Upper lobe of right lung (tissue), 1 donor: Measurements from ENCODE around the gene RASGRF1. TPM values are rescaled to one million over a fixed set of nuclear protein-coding genes. Genes with fewer than 3 reads are reported as not detected.
A peak's percentile ranks its signal among the peaks of the same experiment; 100 is the strongest.

Experiments used
- ATAC-seq: fragments of 200-7000 bp; cut with Tn5 transposase; one replicate; pipeline ENCODE4 v1.9.1; 2020; ENCODE audit warnings: mild to moderate bottlenecking, moderate library complexity
- DNase-seq: peaks from one replicate; pipeline ENCODE4 v3.0.0-alpha.2; 2020
- H3K27ac ChIP-seq: fragments of 200-600 bp; one replicate; pipeline ENCODE4 v1.8.0; 2022
- H3K27me3 ChIP-seq: fragments of 200-600 bp; one replicate; pipeline ENCODE4 v1.8.0; 2022; ENCODE audit warnings: mild to moderate bottlenecking
- H3K36me3 ChIP-seq: fragments of 200-600 bp; one replicate; pipeline ENCODE4 v1.8.0; 2022
- H3K4me1 ChIP-seq: fragments of 200-600 bp; one replicate; pipeline ENCODE4 v1.8.0; 2022
- H3K4me3 ChIP-seq: fragments of 200-600 bp; one replicate; pipeline ENCODE4 v1.8.0; 2022; ENCODE audit warnings: mild to moderate bottlenecking
- H3K9me3 ChIP-seq: fragments of 200-600 bp; one replicate; pipeline ENCODE4 v1.8.0; 2022
- intact Hi-C: fragments of 100-400 bp; cut with DNase I; formaldehyde crosslinking; loops from one replicate; pipeline ENCODE4 v1.11.0; 2022
- total RNA-seq: library from RNA; stranded (reverse); fragmentation: NEBNext Ultra II Directional; extraction: Animal tissue kit (Norgen Biotek cat#: 25700); gene quantifications from one replicate; pipeline ENCODE4 v1.2.1, GENCODE V29; 2021
- TF ChIP-seq, protein P1 (sequence below): fragments of 200-600 bp; IDR thresholded peaks from one replicate; pipeline ENCODE4 v1.8.0; 2022; ENCODE audit warnings: antibody characterized with exemption
- donor health status: DM: no; HTN: yes; CAD: no; lungs with severe emphysema.

RASGRF1 gene
- total RNA-seq, 1 donor from 2014 or later, result 105 TPM

DNA sequence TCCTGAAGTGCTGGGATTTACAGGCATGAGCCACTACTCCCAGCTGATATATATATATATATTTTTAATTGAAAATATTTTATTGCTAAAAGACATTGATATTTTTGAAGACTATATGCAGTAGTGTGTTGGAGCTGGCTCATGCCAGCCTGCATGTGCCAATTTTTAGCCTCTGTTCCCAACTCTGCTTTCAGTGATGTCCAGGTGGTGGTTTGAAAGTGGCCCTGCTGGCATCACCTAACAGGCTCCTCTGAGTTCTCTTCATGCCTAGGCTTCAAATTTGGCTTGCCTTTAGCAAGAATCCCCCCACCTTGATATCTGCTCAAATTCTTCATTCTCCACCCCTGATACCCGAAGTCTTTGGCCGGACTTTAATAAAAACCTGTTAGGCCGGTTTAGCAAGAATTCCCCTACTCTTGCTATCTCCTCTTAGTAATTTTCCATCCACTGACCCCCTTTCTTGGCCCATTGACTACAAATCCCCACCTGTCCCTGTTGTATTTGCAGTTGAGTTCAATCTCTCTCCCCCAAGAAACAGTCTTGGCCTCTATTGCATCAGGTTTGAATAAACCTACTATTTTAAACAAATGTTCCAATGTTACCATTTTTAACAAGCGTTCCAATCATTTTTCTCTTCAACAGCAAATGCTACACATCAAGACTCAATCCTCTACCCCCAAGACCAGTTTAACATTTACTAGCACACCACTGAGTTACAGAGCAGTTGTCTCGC, 121.9 kb downstream of the RASGRF1 start:
- Histone ChIP-seq H3K27ac (no peak overlapping the region), H3K4me1 (peaks cover 5% of the 10 kb centered on the region), H3K4me3 (no peak overlapping the region), H3K36me3 (no peaks in the 10 kb centered on the region), H3K9me3 (no peaks in the 10 kb centered on the region), H3K27me3 (no peaks in the 10 kb centered on the region)
- peak; percentile 22 for ATAC-seq
- intact Hi-C loops, result no loop called here
- TF ChIP-seq, protein P1, sequence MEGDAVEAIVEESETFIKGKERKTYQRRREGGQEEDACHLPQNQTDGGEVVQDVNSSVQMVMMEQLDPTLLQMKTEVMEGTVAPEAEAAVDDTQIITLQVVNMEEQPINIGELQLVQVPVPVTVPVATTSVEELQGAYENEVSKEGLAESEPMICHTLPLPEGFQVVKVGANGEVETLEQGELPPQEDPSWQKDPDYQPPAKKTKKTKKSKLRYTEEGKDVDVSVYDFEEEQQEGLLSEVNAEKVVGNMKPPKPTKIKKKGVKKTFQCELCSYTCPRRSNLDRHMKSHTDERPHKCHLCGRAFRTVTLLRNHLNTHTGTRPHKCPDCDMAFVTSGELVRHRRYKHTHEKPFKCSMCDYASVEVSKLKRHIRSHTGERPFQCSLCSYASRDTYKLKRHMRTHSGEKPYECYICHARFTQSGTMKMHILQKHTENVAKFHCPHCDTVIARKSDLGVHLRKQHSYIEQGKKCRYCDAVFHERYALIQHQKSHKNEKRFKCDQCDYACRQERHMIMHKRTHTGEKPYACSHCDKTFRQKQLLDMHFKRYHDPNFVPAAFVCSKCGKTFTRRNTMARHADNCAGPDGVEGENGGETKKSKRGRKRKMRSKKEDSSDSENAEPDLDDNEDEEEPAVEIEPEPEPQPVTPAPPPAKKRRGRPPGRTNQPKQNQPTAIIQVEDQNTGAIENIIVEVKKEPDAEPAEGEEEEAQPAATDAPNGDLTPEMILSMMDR, result no peak
- no peak for DNase-seq

DNA sequence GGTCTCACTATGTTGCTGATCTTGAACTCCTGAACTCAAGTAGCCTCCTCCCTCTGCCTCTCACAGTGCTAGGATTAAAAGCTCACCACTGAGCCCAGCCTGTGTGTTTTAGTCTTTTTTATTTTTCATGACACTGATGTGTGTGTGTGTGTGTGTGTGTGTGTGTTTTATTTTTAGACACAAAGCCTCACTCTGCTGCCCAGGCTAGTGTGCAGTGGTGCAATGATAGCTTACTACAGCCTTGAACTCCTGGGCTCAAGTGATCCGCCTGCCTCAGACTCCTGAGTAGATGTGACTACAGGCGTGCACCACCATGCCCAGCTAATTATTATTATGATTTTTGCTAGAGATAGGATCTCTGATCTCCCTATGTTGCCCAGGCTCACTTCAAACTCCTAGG, 122.5 kb downstream of the RASGRF1 start:
- no peaks in the 10 kb centered on the region for H3K9me3 ChIP-seq
- peaks cover 5% of the 10 kb centered on the region for H3K4me1 ChIP-seq
- ATAC-seq (no peak), DNase-seq (no peak)
- TF ChIP-seq, protein P1, result no peak
- intact Hi-C loops, result no loop called here
- no peak overlapping the region for H3K27ac ChIP-seq
- H3K4me3 ChIP-seq, result no peak overlapping the region
- H3K27me3 ChIP-seq, result no peaks in the 10 kb centered on the region
- no peaks in the 10 kb centered on the region for H3K36me3 ChIP-seq

DNA sequence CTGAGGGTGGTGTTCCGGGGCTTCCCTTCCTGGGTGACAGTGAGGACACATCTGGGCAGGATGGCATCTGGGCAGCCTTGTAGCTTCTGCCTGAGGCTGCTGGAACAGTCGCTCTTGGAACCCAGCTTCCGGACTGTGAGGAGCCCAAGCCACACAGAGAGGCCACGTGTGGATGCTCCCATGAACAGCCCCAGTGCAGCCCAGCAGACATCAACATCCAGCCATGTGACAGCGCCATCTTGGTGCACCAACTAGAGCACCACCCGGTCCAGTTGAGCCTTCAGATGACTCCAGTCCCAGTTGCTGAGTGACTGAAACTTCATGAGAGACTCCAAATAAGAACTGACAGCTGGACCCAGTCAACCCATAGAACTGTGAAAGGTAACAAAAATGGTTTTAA, 130.3 kb downstream of the RASGRF1 start:
- no peak overlapping the region for H3K27ac ChIP-seq
- H3K27me3 ChIP-seq, result no peaks in the 10 kb centered on the region
- H3K4me3 ChIP-seq, result no peak overlapping the region
- H3K4me1 ChIP-seq, result no peaks in the 10 kb centered on the region
- ATAC-seq (peak; percentile 9), DNase-seq (no peak)
- H3K9me3 ChIP-seq, result no peaks in the 10 kb centered on the region
- intact Hi-C loops, result no loop called here
- no peaks in the 10 kb centered on the region for H3K36me3 ChIP-seq
- TF ChIP-seq, protein P1, result no peak

DNA sequence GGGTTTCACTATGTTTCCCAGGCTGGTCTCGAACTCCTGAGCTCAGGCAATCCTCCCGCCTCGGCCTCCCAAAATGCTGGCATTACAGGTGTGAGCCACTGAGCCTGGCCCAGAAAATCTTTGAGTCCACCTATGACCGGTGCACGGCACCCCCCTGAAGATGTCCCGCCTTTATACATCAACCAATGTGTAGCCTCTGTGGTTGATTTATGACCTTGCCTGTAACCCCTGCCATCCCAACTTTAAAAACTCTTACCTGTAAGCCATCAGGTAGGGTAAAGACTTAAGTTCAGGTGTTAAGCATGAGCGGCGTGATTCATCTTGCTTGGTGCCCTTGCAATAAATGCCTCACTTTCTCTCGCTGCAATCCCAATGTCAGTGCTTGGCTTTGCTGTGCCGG, 131.2 kb downstream of the RASGRF1 start:
- Histone ChIP-seq H3K36me3 (no peaks in the 10 kb centered on the region), H3K9me3 (no peaks in the 10 kb centered on the region), H3K27ac (no peak overlapping the region), H3K4me3 (no peak overlapping the region), H3K4me1 (no peaks in the 10 kb centered on the region), H3K27me3 (no peaks in the 10 kb centered on the region)
- intact Hi-C loops, result no loop called here
- TF ChIP-seq, protein P1, result no peak
- ATAC-seq (no peak), DNase-seq (no peak)

DNA sequence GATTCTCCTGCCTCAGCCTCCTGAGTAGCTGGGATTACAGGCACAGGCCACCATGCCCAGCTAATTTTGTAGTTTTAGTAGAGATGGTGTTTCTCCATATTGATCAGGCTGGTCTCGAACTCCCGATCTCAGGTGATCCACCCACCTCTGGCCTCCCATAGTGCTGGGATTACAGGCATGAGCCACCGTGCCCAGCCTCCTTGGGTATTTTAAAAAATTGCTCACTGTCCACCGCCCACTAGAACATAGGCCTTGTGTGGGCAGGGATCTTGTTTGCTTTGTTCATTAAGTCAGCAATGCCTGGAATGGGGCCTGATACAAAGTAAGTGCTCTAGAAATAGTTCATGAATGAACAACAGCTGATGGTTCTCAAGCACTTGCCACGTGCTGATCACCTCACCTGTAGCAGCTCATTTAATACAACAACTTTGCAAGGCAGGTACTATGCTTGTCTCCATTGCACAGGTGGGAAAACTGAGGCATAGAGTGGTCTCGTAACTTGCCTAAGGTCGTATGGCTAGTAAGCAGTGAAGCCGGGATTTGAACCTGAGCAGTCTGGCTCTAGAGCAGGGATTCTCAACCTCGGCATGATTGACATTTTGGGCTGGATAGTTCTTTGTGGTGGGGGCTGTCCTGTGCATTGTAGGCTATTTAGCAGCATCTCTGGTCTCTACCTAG, 133.0 kb downstream of the RASGRF1 start:
- H3K36me3 ChIP-seq, result no peaks in the 10 kb centered on the region
- H3K9me3 ChIP-seq, result no peaks in the 10 kb centered on the region
- H3K4me3 ChIP-seq, result no peak overlapping the region
- intact Hi-C loops, result no loop called here
- no peak overlapping the region for H3K27ac ChIP-seq
- no peaks in the 10 kb centered on the region for H3K27me3 ChIP-seq
- ATAC-seq, result no peak
- TF ChIP-seq, protein P1, result no peak
- no peak for DNase-seq
- H3K4me1 ChIP-seq, result peaks cover 3% of the 10 kb centered on the region
